OCI-LY1 (cell line): ENCODE measurements around the gene HSF4.

Experiments used
- CTCF ChIP-seq: fragments of 200-600 bp; sonication (generic), shearing (Covaris generic); IDR thresholded peaks from 2 replicates; pipeline ENCODE4 v1.5.1; 2017; ENCODE audit warnings: mild to moderate bottlenecking, antibody characterized with exemption, low read length, moderate library complexity, mixed read lengths
- EZH2 ChIP-seq: fragments of 200-600 bp; sonication (generic), shearing (Covaris generic); IDR thresholded peaks from 2 replicates; pipeline ENCODE4 v1.8.0; 2017; ENCODE audit warnings: borderline replicate concordance, mixed run types, mild to moderate bottlenecking, antibody characterized with exemption, low read length, moderate library complexity, mixed read lengths

- no peak for TF ChIP-seq CTCF
- TF ChIP-seq EZH2: no peak
Measured at GRCh38 chr16:67169011-67169451, 4.5 kb downstream of the HSF4 start.
